ENCODE data around the gene EYS. TPM values are rescaled to one million over a fixed set of nuclear protein-coding genes. Genes with fewer than 3 reads are reported as not detected.

Gene EYS
- total and polyA plus RNA-seq, 2 donors from 2014 or later = not detected

GRCh38 chr6:65202738-65203137, 504.3 kb downstream of the EYS start:
- intact Hi-C loops (cut with DNase I) = no loop called here
- Histone ChIP-seq H3K27ac (ENCODE audit: low read depth in 2 of 2, low read length in 2 of 2) (no peak overlapping the region), H3K4me3 (ENCODE audit: low read length in 3 of 3) (no peak overlapping the region), H3K27me3 (ENCODE audit: control insufficient read depth, insufficient read depth, low read length) (no peaks in the 10 kb centered on the region), H3K9me3 (ENCODE audit: control insufficient read depth in 2 of 3, insufficient read depth in 1 of 3, low read length in 3 of 3) (peaks cover 0 to 6% (median 0%) of the 10 kb centered on the region in 3 donors), H3K36me3 (ENCODE audit: control insufficient read depth in 2 of 3, insufficient read depth in 3 of 3, low read length in 3 of 3) (no peaks in the 10 kb centered on the region), H3K9ac (ENCODE audit: low read length in 3 of 3) (no peak overlapping the region), H3K4me1 (ENCODE audit: control insufficient read depth in 2 of 3, insufficient read depth in 2 of 3, low read depth in 1 of 3, low read length in 3 of 3) (no peaks in the 10 kb centered on the region)
- TF ChIP-seq CTCF (IDR thresholded peaks at IDR 0.05; ENCODE audit: borderline replicate concordance, extremely low read depth, insufficient read depth) = no peak
- peak in 1 of 5 donors; percentile 40 for DNase-seq
- FAIRE-seq = no peak

GRCh38 chr6:65199683-65200082, 507.3 kb downstream of the EYS start:
- Histone ChIP-seq H3K4me1 (ENCODE audit: control insufficient read depth in 2 of 3, insufficient read depth in 2 of 3, low read depth in 1 of 3, low read length in 3 of 3) (no peaks in the 10 kb centered on the region), H3K27me3 (ENCODE audit: control insufficient read depth, insufficient read depth, low read length) (no peaks in the 10 kb centered on the region), H3K4me3 (ENCODE audit: low read length in 3 of 3) (no peak overlapping the region), H3K36me3 (ENCODE audit: control insufficient read depth in 2 of 3, insufficient read depth in 3 of 3, low read length in 3 of 3) (no peaks in the 10 kb centered on the region), H3K27ac (ENCODE audit: low read depth in 2 of 2, low read length in 2 of 2) (no peak overlapping the region), H3K9ac (ENCODE audit: low read length in 3 of 3) (no peak overlapping the region), H3K9me3 (ENCODE audit: control insufficient read depth in 2 of 3, insufficient read depth in 1 of 3, low read length in 3 of 3) (no peaks in the 10 kb centered on the region)
- intact Hi-C loops (cut with DNase I) = no loop called here
- TF ChIP-seq CTCF (IDR thresholded peaks at IDR 0.05; ENCODE audit: borderline replicate concordance, extremely low read depth, insufficient read depth) = no peak
- DNase-seq (no peak), FAIRE-seq (no peak)

GRCh38 chr6:65199121-65199520, 507.9 kb downstream of the EYS start:
- Histone ChIP-seq H3K27ac (ENCODE audit: low read depth in 2 of 2, low read length in 2 of 2) (no peak overlapping the region), H3K4me3 (ENCODE audit: low read length in 3 of 3) (no peak overlapping the region), H3K9ac (ENCODE audit: low read length in 3 of 3) (no peak overlapping the region), H3K27me3 (ENCODE audit: control insufficient read depth, insufficient read depth, low read length) (no peaks in the 10 kb centered on the region), H3K4me1 (ENCODE audit: control insufficient read depth in 2 of 3, insufficient read depth in 2 of 3, low read depth in 1 of 3, low read length in 3 of 3) (no peaks in the 10 kb centered on the region), H3K36me3 (ENCODE audit: control insufficient read depth in 2 of 3, insufficient read depth in 3 of 3, low read length in 3 of 3) (no peaks in the 10 kb centered on the region), H3K9me3 (ENCODE audit: control insufficient read depth in 2 of 3, insufficient read depth in 1 of 3, low read length in 3 of 3) (no peaks in the 10 kb centered on the region)
- intact Hi-C loops (cut with DNase I) = no loop called here
- no peak for TF ChIP-seq CTCF (IDR thresholded peaks at IDR 0.05; ENCODE audit: borderline replicate concordance, extremely low read depth, insufficient read depth)
- DNase-seq = no peak
- FAIRE-seq = no peak

- H3K9ac ChIP-seq (ENCODE audit: low read length in 3 of 3) = no peak overlapping the region
- FAIRE-seq = no peak
- no peak overlapping the region for H3K4me3 ChIP-seq (ENCODE audit: low read length in 3 of 3)
- H3K4me1 ChIP-seq (ENCODE audit: control insufficient read depth in 2 of 3, insufficient read depth in 2 of 3, low read depth in 1 of 3, low read length in 3 of 3) = no peaks in the 10 kb centered on the region
- H3K27ac ChIP-seq (ENCODE audit: low read depth in 2 of 2, low read length in 2 of 2) = no peak overlapping the region
- H3K36me3 ChIP-seq (ENCODE audit: control insufficient read depth in 2 of 3, insufficient read depth in 3 of 3, low read length in 3 of 3) = no peaks in the 10 kb centered on the region
- intact Hi-C loops (cut with DNase I) = no loop called here
- no peaks in the 10 kb centered on the region for H3K9me3 ChIP-seq (ENCODE audit: control insufficient read depth in 2 of 3, insufficient read depth in 1 of 3, low read length in 3 of 3)
- no peak for DNase-seq
- no peaks in the 10 kb centered on the region for H3K27me3 ChIP-seq (ENCODE audit: control insufficient read depth, insufficient read depth, low read length)
- TF ChIP-seq CTCF (IDR thresholded peaks at IDR 0.05; ENCODE audit: borderline replicate concordance, extremely low read depth, insufficient read depth) = no peak
Observed at GRCh38 chr6:65191471-65191870, 515.6 kb downstream of the EYS start.

Measured in kidney (tissue), 14 donors.